Right lobe of liver (tissue), 6 donors: ENCODE data around the gene FHL3. TPM values are rescaled to one million over a fixed set of nuclear protein-coding genes. Genes with fewer than 3 reads are reported as not detected.
"Not testable (repeated sequence)": the region's sequence is repeated elsewhere in the genome, so short reads cannot be mapped to it uniquely, and the experiment has no call there.

Experiments used
- ATAC-seq, 4 donors: fragments of 200-7000 bp; cut with Tn5 transposase; one replicate each; pipeline ENCODE4 v1.9.1; 2020; ENCODE audit warnings: mild to moderate bottlenecking in 4 of 4, moderate library complexity in 4 of 4
- DNase-seq, 3 donors: peaks; one replicate each; pipeline ENCODE4 v3.0.0-alpha.2; 2020
- H3K27ac ChIP-seq, 3 donors: fragments of 200-600 bp; one replicate each; pipeline ENCODE4 v1.8.0; 2022
- H3K27me3 ChIP-seq, 2 donors: fragments of 200-600 bp; one replicate each; pipeline ENCODE4 v1.8.0; 2022
- H3K36me3 ChIP-seq, 4 donors: fragments of 200-600 bp; sonication (generic) in 1 of 4; one replicate each; pipeline versions ENCODE4 v1.5.1 to v1.8.0; 2017 to 2022; ENCODE audit warnings: control low read depth in 1 of 4
- H3K4me1 ChIP-seq, 4 donors: fragments of 200-600 bp; sonication (generic) in 1 of 4; one replicate each; pipeline versions ENCODE4 v1.5.1 to v1.8.0; 2017 to 2022; ENCODE audit warnings: control low read depth in 1 of 4
- H3K4me3 ChIP-seq, 3 donors: fragments of 200-600 bp; one replicate each; pipeline ENCODE4 v1.8.0; 2022
- H3K9me3 ChIP-seq, 4 donors: fragments of 200-600 bp; sonication (generic) in 1 of 4; one replicate each; pipeline versions ENCODE4 v1.5.1 to v1.8.0; 2017 to 2022; ENCODE audit warnings: control low read depth in 1 of 4
- CTCF ChIP-seq, 4 donors: fragments of 200-600 bp in 3 of 4; fragments of 450-650 bp in 1 of 4; IDR thresholded peaks; one replicate each; pipeline versions ENCODE4 v1.5.1 to v1.8.0; 2016 to 2022; ENCODE audit warnings: antibody characterized with exemption in 4 of 4, mild to moderate bottlenecking in 2 of 4
- POLR2A ChIP-seq: fragments of 450-650 bp; IDR thresholded peaks from one replicate; pipeline ENCODE4 v1.6.1; 2017; ENCODE audit warnings: antibody characterized with exemption, mild to moderate bottlenecking
- WGBS: methylation state at CpG from one replicate; pipeline ENCODE4 v1.1.6; 2018; ENCODE audit warnings: low coverage, low lambda C conversion rate; ENCODE audit not compliant: insufficient coverage; ENCODE audit errors: missing lambda C conversion rate; 5-methylcytosine and 5-hydroxymethylcytosine counted together
- intact Hi-C, 2 donors: fragments of 100-400 bp; cut with DNase I; formaldehyde crosslinking; loops; one replicate each; pipeline versions ENCODE4 v1.11.2 to v1.14.1; 2022
- total RNA-seq, 6 experiments: library from RNA; depleted of rRNA in 2 of 6; stranded (reverse); fragments of >200 nt in 2 of 6; fragmentation: NEBNext Ultra II Directional in 3 of 6; extraction: Animal tissue kit (Norgen Biotek cat#: 25700) in 3 of 6; gene quantifications; one replicate each; pipeline versions ENCODE4 v1.1.0 to v1.2.4, GENCODE V29; 2016 to 2023
- donor health status: DM: no; HTN: yes; CAD: no.
- donor health status: DM: no; HTN: no; CAD: no.
- donor health status: DM: no; HTN: no; CAD: no.
- donor health status: DM: no; HTN: yes; CAD: no.
- donor health status: DM: no; HTN: yes; CAD: no.

FHL3 gene
- total RNA-seq, 6 experiments from 2014 or later: 1.3 to 7.1 (median 4.4) TPM

GRCh38 chr1:38034871-38035270 is 29.6 kb upstream of the FHL3 start:
- TF ChIP-seq CTCF (IDR thresholded peaks at IDR 0.05) (no peak), POLR2A (no peak)
- H3K36me3 ChIP-seq: no peaks in the 10 kb centered on the region
- H3K27ac ChIP-seq: no peak overlapping the region
- no peaks in the 10 kb centered on the region for H3K9me3 ChIP-seq
- WGBS: 73% methylated on average over 10 of the region's 13 CpGs
- no peak for ATAC-seq
- no peak for DNase-seq
- intact Hi-C loops: loop anchor here in 1 of 2 donors (10.0 kb wide), 1 partner anchor 790 kb away; no protein-coding TSS in a partner anchor
- H3K4me1 ChIP-seq: no peaks in the 10 kb centered on the region
- no peaks in the 10 kb centered on the region for H3K27me3 ChIP-seq
- no peak overlapping the region for H3K4me3 ChIP-seq

- not testable (repeated sequence) for H3K27me3 ChIP-seq, H3K9me3 ChIP-seq, DNase-seq, ATAC-seq, H3K27ac ChIP-seq, H3K36me3 ChIP-seq, H3K4me1 ChIP-seq, H3K4me3 ChIP-seq
- intact Hi-C loops: loop anchor here in 1 of 2 donors (10.0 kb wide), 1 partner anchor 792 kb away; no protein-coding TSS in a partner anchor
- no CpG with 5 or more reads among the region's 2 CpGs for WGBS
Observed at GRCh38 chr1:38032992-38033391, 27.7 kb upstream of the FHL3 start.

GRCh38 chr1:38031513-38031866 is 26.2 kb upstream of the FHL3 start:
- H3K9me3 ChIP-seq: no peaks in the 10 kb centered on the region
- intact Hi-C loops: loop anchor here in 1 of 2 donors (10.0 kb wide), 1 partner anchor 793 kb away; no protein-coding TSS in a partner anchor
- no peak overlapping the region for H3K4me3 ChIP-seq
- no peak for DNase-seq
- H3K27ac ChIP-seq: no peak overlapping the region
- no peaks in the 10 kb centered on the region for H3K27me3 ChIP-seq
- H3K4me1 ChIP-seq: no peaks in the 10 kb centered on the region
- WGBS: 38% methylated on average over 2 of the region's 4 CpGs
- H3K36me3 ChIP-seq: no peaks in the 10 kb centered on the region
- TF ChIP-seq POLR2A (no peak), CTCF (IDR thresholded peaks at IDR 0.05) (no peak)
- ATAC-seq: peak; percentile 10 to 37 (median 28)

GRCh38 chr1:38030596-38031512 is 25.5 kb upstream of the FHL3 start:
- Histone ChIP-seq H3K4me3 (no peak overlapping the region), H3K27me3 (no peaks in the 10 kb centered on the region), H3K4me1 (no peaks in the 10 kb centered on the region), H3K36me3 (peaks cover 0 to 3% (median under 1%) of the 10 kb centered on the region in 4 donors), H3K27ac (no peak overlapping the region), H3K9me3 (no peaks in the 10 kb centered on the region)
- WGBS: 83% methylated on average over 5 of the region's 17 CpGs
- ATAC-seq: no peak
- no peak for DNase-seq
- intact Hi-C loops: loop anchor here in 1 of 2 donors (10.0 kb wide), 1 partner anchor 794 kb away; no protein-coding TSS in a partner anchor
- TF ChIP-seq POLR2A: no peak
- no peak for TF ChIP-seq CTCF (IDR thresholded peaks at IDR 0.05)
